Tibial nerve (tissue), 4 donors: ENCODE results near the gene NEU4. TPM values are rescaled to one million over a fixed set of nuclear protein-coding genes. Genes with fewer than 3 reads are reported as not detected.
"Not testable (repeated sequence)": the region's sequence is repeated elsewhere in the genome, so short reads cannot be mapped to it uniquely, and the experiment has no call there.

ENCODE experiments used
- DNase-seq, 2 donors: peaks; one replicate each; pipeline ENCODE4 v3.0.0-alpha.2; 2019; ENCODE audit warnings: low spot score in 2 of 2
- H3K27ac ChIP-seq, 4 donors: fragments of 200-600 bp; sonication (generic) in 3 of 4; one replicate each; pipeline ENCODE4 v1.5.1; 2017 to 2019; ENCODE audit warnings: mild to moderate bottlenecking in 1 of 4
- H3K27me3 ChIP-seq, 2 donors: fragments of 200-600 bp; sonication (generic) in 1 of 2; one replicate each; pipeline versions ENCODE4 v1.5.1 to v1.6.0; 2017 to 2019
- H3K36me3 ChIP-seq, 3 donors: fragments of 200-600 bp; sonication (generic); one replicate each; pipeline ENCODE4 v1.5.1; 2018 to 2019
- H3K4me1 ChIP-seq, 4 donors: fragments of 200-600 bp; sonication (generic) in 3 of 4; one replicate each; pipeline ENCODE4 v1.5.1; 2017 to 2019
- H3K4me3 ChIP-seq, 4 donors: fragments of 200-600 bp; sonication (generic) in 3 of 4; one replicate each; pipeline ENCODE4 v1.5.1; 2017 to 2019; ENCODE audit warnings: mild to moderate bottlenecking in 1 of 4, moderate library complexity in 1 of 4
- H3K9me3 ChIP-seq, 4 donors: fragments of 200-600 bp; sonication (generic) in 3 of 4; one replicate each; pipeline ENCODE4 v1.5.1; 2017 to 2019
- CTCF ChIP-seq, 5 experiments: fragments of 200-600 bp in 3 of 5; fragments of 450-650 bp in 2 of 5; sonication (generic) in 3 of 5; IDR thresholded peaks; one replicate each; pipeline ENCODE4 v1.5.1; 2016 to 2019; ENCODE audit warnings: antibody characterized with exemption in 5 of 5, mild to moderate bottlenecking in 3 of 5, moderate library complexity in 2 of 5
- EP300 ChIP-seq, 2 donors: sonication (generic); formaldehyde crosslinking; IDR thresholded peaks; one replicate each; pipeline ENCODE4 v1.6.1; 2017; ENCODE audit warnings: antibody characterized with exemption in 2 of 2, mild to moderate bottlenecking in 1 of 2
- POLR2A ChIP-seq, 2 donors: fragments of 450-650 bp; IDR thresholded peaks; one replicate each; pipeline ENCODE4 v1.6.1; 2017; ENCODE audit warnings: antibody characterized with exemption in 2 of 2, mild to moderate bottlenecking in 2 of 2, moderate library complexity in 2 of 2
- WGBS, 2 donors: methylation state at CpG; one replicate each; pipeline ENCODE4 v1.1.5; 2018; 5-methylcytosine and 5-hydroxymethylcytosine counted together
- total RNA-seq, 4 donors: library from RNA; depleted of rRNA; stranded (reverse); fragments of >200 nt; gene quantifications; one replicate each; pipeline ENCODE4 v1.1.0, GENCODE V29; 2016

The NEU4 gene
- total RNA-seq, 4 donors from 2014 or later: 1.1 to 1.6 TPM; not detected in 2

GRCh38 chr2:241776336-241777169, 32.4 kb upstream of the NEU4 start, which contains the start of gene GAL3ST2:
TSS of gene GAL3ST2 (plus strand) at chr2:241776822. CDS start at chr2:241776956, 134 bp downstream.
- 75 to 78% methylated on average over 23 to 25 of the region's 27 CpGs for WGBS, 2 donors
- Histone ChIP-seq H3K27ac (no peak within 1 kb of the TSS), H3K4me3 (no peak within 1 kb of the TSS), H3K9me3 (peaks cover 0 to 7% (median 0%) of the 10 kb centered on the region in 4 donors), H3K36me3 (no peaks in the 10 kb centered on the region), H3K4me1 (peaks cover 0 to 6% (median 5%) of the 10 kb centered on the region in 4 donors), H3K27me3 (peaks cover 0 to 46% of the 10 kb centered on the region in 2 donors)
- DNase-seq: no peak
- TF ChIP-seq CTCF (IDR thresholded peaks at IDR 0.05) (no peak), POLR2A (IDR thresholded peaks at IDR 0.05) (no peak), EP300 (IDR thresholded peaks at IDR 0.05) (no peak)

GRCh38 chr2:241777170-241777685, 31.8 kb upstream of the NEU4 start:
- WGBS, 2 donors: 75 to 86% methylated on average over 12 to 22 of the region's 22 CpGs
- Histone ChIP-seq H3K27ac (no peak overlapping the region), H3K27me3 (peaks cover 0 to 43% of the 10 kb centered on the region in 2 donors), H3K36me3 (no peaks in the 10 kb centered on the region), H3K9me3 (peaks cover 0 to 7% (median 0%) of the 10 kb centered on the region in 4 donors), H3K4me3 (no peak overlapping the region), H3K4me1 (no peaks in the 10 kb centered on the region)
- TF ChIP-seq CTCF (IDR thresholded peaks at IDR 0.05): no peak
- TF ChIP-seq EP300 (IDR thresholded peaks at IDR 0.05): no peak
- TF ChIP-seq POLR2A (IDR thresholded peaks at IDR 0.05): no peak
- peak in 1 of 2 donors; percentile 4 for DNase-seq

- H3K36me3 ChIP-seq: no peaks in the 10 kb centered on the region
- H3K27me3 ChIP-seq: peaks cover 0 to 40% of the 10 kb centered on the region in 2 donors
- no peak overlapping the region for H3K4me3 ChIP-seq
- WGBS, 2 donors: 71 to 92% methylated on average over 11 to 16 of the region's 21 CpGs
- H3K9me3 ChIP-seq: peaks cover 0 to 7% (median 0%) of the 10 kb centered on the region in 4 donors
- TF ChIP-seq CTCF (IDR thresholded peaks at IDR 0.05) (no peak), POLR2A (IDR thresholded peaks at IDR 0.05) (no peak), EP300 (IDR thresholded peaks at IDR 0.05) (no peak)
- no peaks in the 10 kb centered on the region for H3K4me1 ChIP-seq
- peak in 1 of 2 donors; percentile 5 for DNase-seq
- no peak overlapping the region for H3K27ac ChIP-seq
Measured at GRCh38 chr2:241777686-241778627, 31.0 kb upstream of the NEU4 start.

GRCh38 chr2:241780939-241781569, 27.9 kb upstream of the NEU4 start:
- no peak for TF ChIP-seq CTCF (IDR thresholded peaks at IDR 0.05)
- no peak for TF ChIP-seq EP300 (IDR thresholded peaks at IDR 0.05)
- TF ChIP-seq POLR2A (IDR thresholded peaks at IDR 0.05): no peak
- DNase-seq: no peak
- WGBS, 2 donors: 77 to 79% methylated on average over 5 of the region's 5 CpGs
- no peaks in the 10 kb centered on the region for H3K4me1 ChIP-seq
- no peak overlapping the region for H3K4me3 ChIP-seq
- H3K27ac ChIP-seq: no peak overlapping the region
- peaks cover 0 to 11% of the 10 kb centered on the region in 2 donors for H3K27me3 ChIP-seq
- H3K36me3 ChIP-seq: no peaks in the 10 kb centered on the region
- peaks cover 0 to 7% (median 0%) of the 10 kb centered on the region in 4 donors for H3K9me3 ChIP-seq

- not testable (repeated sequence) for H3K4me1 ChIP-seq, H3K4me3 ChIP-seq, DNase-seq, H3K27ac ChIP-seq, H3K9me3 ChIP-seq, H3K27me3 ChIP-seq, H3K36me3 ChIP-seq
- WGBS, 2 donors: 88 to 93% methylated on average over 3 of the region's 3 CpGs
Measured at GRCh38 chr2:241782053-241782452, 26.9 kb upstream of the NEU4 start.
